Measurements from ENCODE around the gene MMP20.
"Not testable (repeated sequence)": the region's sequence is repeated elsewhere in the genome, so short reads cannot be mapped to it uniquely, and the experiment has no call there.

Gene MMP20, protein sequence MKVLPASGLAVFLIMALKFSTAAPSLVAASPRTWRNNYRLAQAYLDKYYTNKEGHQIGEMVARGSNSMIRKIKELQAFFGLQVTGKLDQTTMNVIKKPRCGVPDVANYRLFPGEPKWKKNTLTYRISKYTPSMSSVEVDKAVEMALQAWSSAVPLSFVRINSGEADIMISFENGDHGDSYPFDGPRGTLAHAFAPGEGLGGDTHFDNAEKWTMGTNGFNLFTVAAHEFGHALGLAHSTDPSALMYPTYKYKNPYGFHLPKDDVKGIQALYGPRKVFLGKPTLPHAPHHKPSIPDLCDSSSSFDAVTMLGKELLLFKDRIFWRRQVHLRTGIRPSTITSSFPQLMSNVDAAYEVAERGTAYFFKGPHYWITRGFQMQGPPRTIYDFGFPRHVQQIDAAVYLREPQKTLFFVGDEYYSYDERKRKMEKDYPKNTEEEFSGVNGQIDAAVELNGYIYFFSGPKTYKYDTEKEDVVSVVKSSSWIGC

DNA sequence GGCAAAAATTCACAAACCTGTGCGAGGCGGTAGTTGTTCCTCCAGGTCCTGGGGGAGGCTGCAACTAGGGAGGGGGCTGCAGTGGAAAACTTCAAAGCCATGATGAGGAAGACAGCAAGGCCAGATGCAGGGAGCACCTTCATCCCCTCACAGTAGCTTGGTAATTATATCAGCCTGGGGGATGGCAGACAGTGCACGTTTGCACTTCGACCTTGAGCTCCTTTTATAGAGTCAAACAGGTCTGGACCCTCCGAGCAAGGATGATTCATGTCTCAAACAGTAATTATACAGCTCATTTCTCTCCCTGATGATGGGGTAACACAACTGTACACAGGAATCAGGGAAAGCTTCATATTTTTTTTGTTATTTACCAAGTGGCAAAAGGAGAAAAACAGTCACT, at the start of gene MMP20:
Gene MMP20 (minus strand): TSS at position 156 of the 400 bp plus-strand sequence. CDS start 13 bp downstream, at position 143.
- DNase-seq (ENCODE audit: low spot score), result no peak

GRCh38 chr11:102669664-102670063, 44.5 kb upstream of the MMP20 start:
- DNase-seq (ENCODE audit: low spot score), result no peak

DNA sequence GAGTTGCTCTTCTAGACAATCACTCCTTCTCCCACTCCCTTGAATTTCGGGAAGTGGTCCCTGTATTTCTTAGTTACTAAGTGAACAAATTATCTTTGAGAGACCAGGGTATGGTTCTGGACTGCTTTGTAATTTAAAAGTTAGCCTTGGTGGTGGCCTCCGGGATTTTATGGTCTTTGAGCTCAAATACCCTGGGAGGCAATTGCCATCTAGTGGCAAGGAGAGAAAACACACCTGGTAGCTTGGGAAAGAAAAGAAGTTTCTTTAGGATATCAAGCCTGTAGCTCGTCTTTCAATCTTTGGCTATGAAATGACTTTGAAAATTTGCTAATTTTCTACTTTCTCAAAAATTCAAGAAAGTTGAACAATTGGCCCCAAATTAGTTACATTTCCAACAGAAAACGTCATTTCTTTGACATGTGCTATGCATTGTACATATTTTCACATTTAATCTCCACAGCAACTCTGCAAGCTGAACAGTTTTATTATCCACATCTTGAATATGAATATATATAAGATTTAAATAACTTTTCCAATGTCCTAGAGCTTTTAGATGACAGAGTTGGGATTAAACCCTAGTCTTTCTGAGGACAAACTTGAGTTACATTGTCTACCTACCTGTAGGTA, 41.3 kb upstream of the MMP20 start:
- peak; percentile 63 for DNase-seq (ENCODE audit: low spot score)

DNA sequence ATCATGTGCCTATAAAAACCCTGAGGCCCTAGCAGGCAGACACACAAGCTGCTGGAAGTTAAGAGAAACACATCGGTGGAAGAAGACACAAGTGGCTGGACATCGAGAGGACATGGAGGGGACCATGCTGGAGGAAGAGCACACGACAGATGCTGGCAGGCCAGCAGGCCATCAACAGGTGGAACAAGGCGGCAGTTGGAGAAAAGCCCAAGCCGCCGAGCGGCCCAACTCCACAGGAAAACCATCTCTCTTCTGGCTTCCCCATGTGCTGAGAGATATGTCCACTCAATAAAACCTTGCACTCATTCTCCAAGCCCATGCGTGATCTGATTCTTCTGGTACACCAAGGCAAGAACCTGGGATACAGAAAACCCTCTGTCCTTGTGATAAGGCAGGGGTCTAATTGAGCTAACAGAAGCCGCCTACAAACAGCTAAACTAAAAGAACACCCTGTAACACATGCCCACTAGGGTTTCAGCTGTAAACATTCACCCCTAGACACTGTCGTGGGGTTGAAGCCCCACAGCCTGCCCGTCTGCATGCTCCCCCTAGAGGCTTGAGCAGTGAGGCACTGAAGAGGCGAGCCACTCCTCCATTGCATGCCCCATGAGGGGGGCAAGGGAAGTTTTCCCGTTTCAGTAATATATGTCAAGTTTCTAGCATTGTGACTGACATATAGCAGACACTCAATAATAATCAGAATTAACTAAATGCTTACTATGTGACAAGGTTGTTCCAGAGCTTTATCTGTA, 39.0 kb upstream of the MMP20 start:
- DNase-seq (ENCODE audit: low spot score), result no peak

- no peak for DNase-seq (ENCODE audit: low spot score)
Observed at GRCh38 chr11:102662607-102663006, 37.5 kb upstream of the MMP20 start.

- DNase-seq (ENCODE audit: low spot score), result no peak
Observed at GRCh38 chr11:102661040-102661439, 35.9 kb upstream of the MMP20 start.

- no peak for DNase-seq (ENCODE audit: low spot score)
Observed at GRCh38 chr11:102656528-102656927, 31.4 kb upstream of the MMP20 start.

GRCh38 chr11:102655547-102655946, 30.4 kb upstream of the MMP20 start:
- no peak for DNase-seq (ENCODE audit: low spot score)

DNA sequence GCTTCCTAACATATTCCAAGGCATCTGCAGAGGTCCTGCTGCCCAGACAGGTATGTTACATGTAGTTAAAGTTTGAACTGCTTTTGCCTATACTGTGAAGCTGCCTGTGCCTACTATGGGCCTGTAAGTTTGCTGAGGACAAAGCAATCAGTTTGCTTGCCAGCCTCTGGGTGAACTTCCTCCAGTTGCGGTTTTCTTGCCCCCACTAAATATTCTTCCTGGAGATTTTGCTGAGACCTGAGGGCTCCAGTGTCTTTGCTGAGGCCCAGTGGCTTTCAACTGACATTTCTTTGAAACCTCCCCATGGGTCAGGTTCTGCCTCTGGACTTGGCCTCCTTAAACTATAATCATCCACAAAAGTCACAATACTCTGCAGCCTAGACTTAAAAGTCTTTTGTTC, 29.6 kb upstream of the MMP20 start:
- no peak for DNase-seq (ENCODE audit: low spot score)

DNA sequence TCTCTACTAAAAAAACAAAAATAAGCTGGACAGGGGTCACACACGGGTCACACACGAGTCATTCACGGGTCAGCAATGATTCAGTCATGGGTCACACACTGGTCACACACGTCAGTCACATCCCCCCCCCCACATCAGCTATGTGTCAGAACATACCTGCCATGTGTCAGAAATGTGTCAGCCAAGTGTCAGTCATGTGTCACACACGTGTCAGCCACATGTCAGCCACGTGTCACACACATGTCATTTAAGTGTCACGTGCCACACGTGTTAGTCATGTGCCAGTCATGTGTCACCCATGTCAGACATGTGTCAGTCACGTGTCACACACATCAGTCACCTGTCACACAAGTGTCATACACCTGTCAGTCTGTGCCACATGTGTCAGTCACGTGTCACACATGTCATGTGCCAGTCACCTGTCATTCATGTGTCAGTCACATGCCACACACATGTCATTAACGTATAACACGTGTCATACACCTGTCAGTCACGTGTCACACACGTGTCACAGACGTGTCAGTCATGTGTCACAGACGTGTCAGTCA, 28.7 kb upstream of the MMP20 start:
- DNase-seq (ENCODE audit: low spot score), result no peak

- DNase-seq (ENCODE audit: low spot score), result no peak
Observed at GRCh38 chr11:102647430-102647829, 22.3 kb upstream of the MMP20 start.

- no peak for DNase-seq (ENCODE audit: low spot score)
Observed at GRCh38 chr11:102643941-102644340, 18.8 kb upstream of the MMP20 start.

DNA sequence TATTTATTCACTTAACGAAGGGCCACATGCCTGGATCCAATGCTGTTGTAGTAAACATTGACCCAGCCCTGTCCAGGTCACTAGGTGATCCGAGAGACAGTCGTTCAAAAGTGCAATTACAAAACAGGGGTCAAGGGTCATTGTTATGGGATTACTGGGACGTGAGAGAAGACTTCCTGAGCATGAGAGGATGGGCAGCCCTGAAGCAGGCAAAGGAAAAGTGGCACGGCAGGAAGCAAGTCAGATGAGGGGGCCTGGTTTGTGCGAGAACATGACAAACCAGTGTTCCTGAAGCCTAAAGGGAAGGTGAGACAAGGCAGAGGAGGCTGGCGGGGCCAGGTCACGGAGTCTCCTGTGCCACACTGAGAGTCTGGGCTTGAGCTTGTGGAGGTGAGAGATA, 15.8 kb upstream of the MMP20 start:
- no peak for DNase-seq (ENCODE audit: low spot score)

DNA sequence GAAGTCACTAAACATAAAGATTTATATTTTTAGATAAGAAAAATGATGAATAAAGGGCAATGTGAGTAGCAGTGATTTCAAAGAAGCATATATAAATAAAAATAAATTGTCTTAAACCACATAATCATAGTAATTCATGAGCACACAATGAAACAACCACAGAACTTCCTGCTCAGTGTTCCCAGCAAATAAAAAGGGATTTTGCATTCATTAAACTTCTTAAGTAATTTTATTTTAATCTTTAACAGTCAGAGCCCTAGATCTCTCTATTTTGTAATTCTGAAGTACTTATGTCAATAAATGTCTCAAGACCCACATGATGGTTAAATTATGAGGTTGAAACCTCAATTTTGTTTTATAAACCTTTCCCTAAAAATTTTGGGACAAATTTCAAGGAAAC, 14.5 kb upstream of the MMP20 start:
- DNase-seq (ENCODE audit: low spot score), result no peak

DNA sequence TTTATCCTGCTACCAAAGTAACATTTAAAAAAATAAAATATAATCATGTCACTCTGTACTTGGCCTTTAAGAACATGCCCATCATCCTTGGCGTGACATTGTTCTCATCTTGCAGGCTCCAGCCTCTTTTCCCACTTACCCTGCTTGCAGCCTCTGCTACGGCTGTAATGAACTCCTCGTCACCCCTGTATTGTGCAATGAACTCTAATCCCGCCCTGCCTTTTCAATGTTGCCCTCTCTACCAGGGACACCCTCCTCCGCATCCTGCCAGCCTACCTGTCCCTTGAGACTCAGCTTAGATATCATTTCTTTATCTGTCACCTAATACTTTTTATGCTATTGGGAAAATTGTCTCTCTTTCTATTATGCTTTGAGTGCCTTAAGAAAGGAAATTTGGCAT, 12.6 kb upstream of the MMP20 start:
- DNase-seq (ENCODE audit: low spot score), result no peak

DNA sequence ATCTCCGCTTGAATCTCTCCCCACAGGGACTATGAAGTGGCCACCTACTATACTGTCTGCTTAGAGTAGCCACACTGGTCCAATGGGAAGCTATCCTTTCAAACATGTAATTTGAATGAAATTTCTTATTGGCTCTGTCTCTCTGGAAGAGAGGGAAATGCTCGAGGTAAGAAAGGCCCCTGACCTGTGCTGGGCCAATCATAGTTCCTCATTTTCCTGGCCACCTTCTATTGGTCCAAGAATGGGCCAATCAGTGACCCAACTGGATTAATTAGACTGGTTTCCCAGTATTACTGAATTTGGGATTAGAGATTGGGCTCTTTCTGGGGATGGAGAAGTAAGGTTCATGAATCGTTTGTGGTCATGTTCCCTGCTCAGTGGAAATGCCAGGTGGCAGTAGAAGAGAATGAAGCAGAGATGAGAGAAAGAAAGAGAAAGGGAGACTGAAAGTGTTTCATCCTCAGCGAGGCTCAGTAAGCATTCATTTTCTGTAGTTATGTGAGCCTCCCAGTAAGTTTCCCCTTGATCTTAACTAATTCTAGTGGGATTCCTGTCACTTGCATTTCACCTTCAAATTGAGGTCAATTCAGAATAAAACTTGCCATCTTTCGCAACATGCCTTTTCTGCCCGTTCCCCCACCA, 8.4 kb upstream of the MMP20 start:
- DNase-seq (ENCODE audit: low spot score), result no peak

- no peak for DNase-seq (ENCODE audit: low spot score)
Observed at GRCh38 chr11:102632026-102632425, 6.9 kb upstream of the MMP20 start.

- no peak for DNase-seq (ENCODE audit: low spot score)
Observed at GRCh38 chr11:102630598-102631448, 5.7 kb upstream of the MMP20 start.

GRCh38 chr11:102629908-102630307, 4.8 kb upstream of the MMP20 start:
- not testable (repeated sequence) for DNase-seq (ENCODE audit: low spot score)

DNA sequence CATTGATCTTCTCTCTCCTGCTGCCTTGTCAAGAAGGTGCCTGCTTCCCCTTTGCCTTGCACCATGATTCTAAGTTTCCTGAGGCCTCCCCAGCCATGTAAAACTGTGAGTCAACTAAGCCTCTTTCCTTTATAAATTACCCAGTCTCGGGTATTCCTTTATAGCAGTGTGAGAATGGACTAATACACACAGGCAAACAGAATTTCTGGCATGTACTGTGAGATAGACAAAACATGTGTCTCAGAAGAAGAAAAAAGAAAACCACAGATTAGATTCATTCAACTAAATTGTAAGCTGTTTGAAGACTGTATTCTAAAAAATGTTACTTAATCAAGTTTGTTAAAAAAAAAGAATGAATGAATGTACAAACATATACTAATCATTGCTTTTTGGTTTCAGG, 1.5 kb upstream of the MMP20 start:
- DNase-seq (ENCODE audit: low spot score), result no peak

DNA sequence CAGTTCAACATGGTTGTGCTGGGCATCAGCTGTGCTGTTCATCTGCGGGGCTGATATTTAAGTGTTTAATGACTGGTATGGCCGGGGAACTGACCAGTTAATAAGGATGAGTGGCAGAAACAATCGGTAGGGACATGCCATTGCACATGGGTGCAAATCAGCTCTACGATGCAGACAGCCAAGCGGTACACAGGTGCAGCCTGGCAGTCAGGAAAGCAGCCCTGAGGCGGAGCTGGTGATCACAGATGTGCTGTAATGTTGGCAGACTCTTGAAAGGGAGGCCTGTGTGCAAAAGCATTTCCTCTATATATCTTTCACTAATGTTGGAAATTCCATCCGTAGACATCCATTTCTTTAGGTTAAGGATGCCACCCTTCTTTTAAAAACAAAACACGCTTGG, 1.1 kb downstream of the MMP20 start:
- no peak for DNase-seq (ENCODE audit: low spot score)
